HG03432 (cell line): ENCODE measurements around the gene PPCDC.
A peak's percentile ranks its signal among the peaks of the same experiment; 100 is the strongest.
"Not testable (repeated sequence)": the region's sequence is repeated elsewhere in the genome, so short reads cannot be mapped to it uniquely, and the experiment has no call there.

ENCODE experiments used
- ATAC-seq: cut with Tn5 transposase; IDR thresholded peaks from one replicate; pipeline ENCODE4 v1.9.1; 2021; ENCODE audit warnings: mild to moderate bottlenecking, moderate library complexity; ENCODE audit not compliant: unreplicated experiment

PPCDC gene

DNA sequence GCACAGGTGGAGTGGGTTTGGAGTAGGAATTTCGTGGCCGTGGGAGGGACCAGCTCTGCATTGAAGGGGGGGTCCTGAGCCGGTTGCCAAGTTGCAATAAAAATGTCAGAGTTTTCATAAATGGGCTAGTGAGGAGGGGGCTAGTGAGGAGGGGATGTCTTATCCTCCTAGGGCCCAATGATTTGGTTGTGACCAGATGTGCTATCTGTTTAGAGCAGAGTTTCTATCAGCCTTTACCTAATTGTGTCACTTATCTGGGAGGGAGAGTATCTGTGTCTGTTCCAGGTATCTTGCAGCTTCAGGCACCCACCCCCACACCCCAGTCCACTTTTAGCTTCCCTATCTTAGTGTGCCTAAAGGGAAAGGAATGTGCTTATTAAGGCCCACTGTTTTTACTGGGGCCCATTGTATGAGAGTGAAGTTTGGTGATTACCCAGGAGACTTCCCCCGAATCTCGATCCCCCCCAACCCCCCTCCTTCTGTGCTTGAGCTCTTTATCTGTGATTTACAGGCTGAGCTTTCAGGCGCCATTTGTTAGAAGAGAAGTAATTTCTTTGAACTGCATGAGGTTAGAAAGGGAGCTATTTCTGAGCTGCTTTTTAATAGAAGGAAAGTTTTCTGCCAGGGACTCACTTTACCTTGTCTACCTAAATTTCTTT, 42.6 kb downstream of the PPCDC start:
- no peak for ATAC-seq

DNA sequence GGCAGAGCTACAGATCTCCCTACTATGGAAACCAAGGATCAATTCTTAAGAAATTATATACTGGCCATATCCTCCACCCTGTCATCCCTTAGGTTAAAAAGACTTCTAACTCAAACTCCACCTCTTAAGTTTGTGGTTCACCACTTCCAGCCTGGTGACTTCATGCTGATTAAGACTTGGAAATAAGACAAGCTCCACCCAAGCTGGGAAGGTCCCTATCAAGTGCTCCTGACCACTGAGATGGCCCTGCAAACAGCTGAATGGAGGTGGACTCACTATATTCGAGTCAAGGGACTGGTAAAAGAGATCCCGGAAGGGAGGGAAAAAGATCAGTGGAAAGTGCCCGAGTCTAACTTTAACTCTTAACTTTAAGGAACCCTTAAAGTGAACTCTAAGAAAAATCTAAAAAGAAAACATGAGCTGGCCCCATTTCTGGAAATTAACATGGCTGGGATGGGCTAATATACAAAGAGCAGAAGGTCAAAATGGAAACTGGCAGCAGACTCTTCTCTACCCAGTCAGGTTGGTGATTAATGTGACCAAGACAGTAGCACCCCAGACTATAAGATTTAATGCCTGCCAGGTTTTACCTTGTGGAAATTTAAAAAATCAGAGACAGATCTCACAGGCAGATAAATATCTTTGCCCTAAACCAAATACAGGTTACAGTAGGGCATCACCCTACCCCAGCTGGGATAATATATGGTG, 43.9 kb downstream of the PPCDC start:
- no peak for ATAC-seq

DNA sequence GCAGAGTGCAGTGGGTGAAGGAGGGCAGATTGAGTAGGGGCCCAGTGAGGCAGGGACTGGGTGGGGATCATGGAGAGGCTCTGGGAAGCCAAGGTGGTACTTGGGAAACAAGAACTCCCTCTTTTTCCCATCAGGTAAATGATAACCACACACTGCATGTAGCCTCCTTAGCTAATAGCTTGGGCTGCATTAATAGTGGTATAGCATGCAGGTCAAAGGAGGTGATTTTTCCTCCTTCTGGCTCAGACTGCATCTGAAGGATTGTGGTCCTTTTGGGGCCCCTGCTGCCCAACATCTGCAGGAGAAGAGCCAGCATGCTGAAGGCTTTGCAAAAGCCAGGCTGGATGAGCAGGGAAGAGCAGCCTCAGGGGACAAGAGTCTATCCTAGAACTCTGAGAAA, 45.4 kb downstream of the PPCDC start:
- ATAC-seq, result no peak

DNA sequence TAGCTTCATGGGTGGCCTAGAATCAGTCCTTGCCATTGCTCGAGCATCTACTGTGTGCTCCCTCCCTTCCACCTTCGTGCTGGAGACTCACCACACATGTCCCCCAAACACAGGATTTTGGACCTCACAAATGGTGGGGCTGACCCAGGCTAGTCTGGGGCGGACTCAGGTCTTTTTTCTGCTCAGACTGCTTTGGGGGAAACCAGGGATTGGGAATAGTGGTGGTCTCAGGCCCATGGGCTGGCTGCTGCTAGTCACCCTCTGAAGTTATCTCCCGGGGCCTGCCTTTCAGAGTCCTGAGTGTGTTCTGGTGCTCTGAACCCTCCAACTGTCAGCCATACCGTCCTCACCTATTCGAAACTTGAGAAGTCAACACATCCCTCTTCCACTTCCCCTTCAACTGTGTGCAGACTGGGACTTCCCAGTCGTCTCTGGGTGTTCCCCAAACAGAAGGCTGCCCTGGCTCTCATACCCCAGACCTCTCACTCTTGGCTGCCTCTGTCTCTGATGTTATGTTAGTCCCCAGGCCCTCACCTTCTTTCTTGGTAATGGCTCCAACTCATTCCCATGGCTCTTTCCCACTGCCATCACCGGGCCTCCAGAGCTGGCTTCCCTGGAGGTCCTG, 46.0 kb downstream of the PPCDC start:
- peak; percentile 91 for ATAC-seq

DNA sequence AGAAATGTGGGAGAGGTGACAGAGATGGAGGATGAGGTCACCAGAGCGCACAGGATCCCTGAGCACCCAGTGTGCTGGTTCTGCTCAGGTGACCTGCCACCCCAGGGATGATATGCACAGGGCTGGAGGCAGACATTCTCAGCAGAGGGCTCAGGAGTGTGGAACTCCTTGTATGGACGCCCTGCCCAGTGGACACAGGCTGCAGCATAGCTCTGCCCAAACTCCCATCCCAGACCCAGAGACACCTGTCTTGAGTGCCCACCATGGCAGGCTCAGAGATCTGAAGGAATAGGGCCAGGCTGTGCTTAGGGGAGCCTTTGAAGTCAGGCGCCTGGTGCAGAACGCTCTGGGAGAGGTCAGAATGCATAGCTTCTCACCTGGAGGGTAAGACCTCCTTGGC, 47.3 kb downstream of the PPCDC start:
- no peak for ATAC-seq

DNA sequence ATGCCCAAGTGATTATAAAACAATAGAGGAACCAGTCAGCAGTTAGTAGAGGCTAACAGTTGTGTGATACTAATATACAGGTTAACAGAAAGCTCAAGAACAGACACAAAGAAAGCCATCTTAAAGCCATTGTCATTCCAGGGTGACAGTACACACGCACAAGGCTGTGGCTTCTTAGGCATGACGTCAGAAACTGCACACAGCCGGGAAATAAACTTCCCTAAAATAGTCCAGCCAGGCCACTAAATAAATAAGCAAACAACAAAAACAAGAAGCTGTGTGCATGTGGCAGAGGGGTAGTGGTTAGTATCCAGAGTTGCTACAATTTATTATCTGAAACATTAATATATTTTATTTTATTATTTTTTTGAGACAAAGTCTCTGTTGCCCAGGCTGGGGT, 49.8 kb downstream of the PPCDC start:
- ATAC-seq, result no peak

DNA sequence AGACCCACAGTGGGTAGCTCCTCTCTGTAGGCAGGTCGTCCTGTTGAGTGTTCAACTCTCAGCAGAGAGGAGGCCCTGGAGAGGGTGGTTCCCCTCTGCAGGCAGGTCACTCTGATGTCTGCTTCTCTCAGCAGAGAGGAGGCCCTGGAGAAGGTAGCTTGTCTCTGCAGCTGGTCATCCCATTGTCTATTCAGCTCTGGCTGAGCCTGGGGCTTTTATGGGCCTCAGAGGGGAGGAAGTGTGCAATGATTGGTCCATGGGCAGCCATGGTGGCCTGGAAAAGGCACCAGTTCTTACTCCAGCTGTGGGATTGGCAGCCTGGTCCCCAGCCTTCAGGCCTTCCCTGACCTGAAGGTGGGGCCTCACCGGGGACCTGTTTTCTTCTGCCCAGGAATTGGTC, 52.9 kb downstream of the PPCDC start:
- ATAC-seq, result no peak

DNA sequence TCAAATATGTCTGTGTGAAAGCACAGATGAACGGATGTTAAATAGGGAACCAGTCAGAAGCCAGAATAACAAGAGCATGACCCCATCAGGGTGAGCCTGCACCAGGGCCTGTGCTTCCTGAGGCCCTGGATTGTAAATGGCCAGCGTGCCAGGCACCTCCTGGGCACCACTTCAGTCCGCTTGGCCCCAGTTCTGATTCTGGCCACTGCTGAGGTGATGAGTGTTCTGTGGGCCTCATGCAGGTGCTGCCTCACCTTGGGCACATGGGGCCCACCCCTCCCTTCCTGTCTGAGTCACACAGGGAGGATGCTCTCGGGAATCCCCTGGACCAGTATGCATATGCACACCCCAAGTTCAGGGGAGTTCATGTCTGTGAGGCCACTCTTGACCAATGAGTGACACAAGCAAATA, 54.2 kb downstream of the PPCDC start:
- not testable (repeated sequence) for ATAC-seq

DNA sequence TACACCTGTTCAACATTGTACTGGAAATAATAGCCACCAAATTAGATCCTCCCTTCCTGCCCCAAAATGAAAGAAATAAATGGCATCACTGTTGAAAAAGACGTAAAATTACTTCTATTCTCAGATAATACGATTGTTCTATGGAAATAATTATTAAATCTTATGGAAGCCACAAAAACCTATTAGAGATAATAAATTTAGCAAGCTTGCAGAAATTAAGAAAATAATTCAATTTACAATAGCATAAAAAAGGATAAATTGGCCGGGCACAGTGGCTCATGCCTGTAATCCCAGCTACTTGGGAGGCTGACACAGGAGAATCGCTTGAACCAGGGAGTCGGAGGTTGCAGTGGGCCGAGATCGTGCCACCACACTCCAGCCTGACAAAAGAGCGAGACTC, 57.8 kb downstream of the PPCDC start:
- no peak for ATAC-seq

DNA sequence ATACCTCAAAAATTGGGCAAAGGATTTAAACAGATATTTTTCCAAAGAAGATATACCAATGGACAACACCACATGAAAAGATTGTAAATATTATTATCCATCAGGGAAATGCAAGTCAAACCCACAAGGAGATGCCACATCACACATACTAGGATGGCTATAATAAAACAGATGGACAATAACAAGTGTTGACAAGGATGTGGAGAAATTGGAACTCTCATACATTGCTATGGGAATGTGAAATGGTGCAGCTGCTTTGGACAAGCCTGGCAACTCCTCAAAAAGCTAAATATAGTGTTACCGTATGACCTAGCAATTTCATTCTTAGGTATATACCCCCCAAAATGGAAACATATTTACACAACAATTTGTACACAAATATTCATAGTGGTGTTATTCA, 59.3 kb downstream of the PPCDC start:
- ATAC-seq, result no peak

DNA sequence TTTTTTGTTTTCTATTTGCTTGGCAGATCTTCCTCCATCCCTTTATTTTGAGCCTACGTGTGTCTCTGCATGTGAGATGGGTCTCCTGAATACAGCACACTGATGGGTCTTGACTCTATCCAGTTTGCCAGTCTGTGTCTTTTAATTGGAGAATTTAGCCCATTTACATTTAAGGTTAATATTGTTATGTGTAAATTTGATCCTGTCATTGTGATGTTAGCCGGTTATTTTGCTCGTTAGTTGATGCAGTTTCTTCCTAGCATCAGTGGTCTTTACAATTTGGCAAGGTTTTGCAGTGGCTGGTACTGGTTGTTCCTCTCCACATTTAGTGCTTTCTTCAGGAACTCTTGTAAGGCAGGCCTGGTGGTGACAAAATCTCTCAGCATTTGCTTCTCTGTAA, 62.3 kb downstream of the PPCDC start:
- not testable (repeated sequence) for ATAC-seq

DNA sequence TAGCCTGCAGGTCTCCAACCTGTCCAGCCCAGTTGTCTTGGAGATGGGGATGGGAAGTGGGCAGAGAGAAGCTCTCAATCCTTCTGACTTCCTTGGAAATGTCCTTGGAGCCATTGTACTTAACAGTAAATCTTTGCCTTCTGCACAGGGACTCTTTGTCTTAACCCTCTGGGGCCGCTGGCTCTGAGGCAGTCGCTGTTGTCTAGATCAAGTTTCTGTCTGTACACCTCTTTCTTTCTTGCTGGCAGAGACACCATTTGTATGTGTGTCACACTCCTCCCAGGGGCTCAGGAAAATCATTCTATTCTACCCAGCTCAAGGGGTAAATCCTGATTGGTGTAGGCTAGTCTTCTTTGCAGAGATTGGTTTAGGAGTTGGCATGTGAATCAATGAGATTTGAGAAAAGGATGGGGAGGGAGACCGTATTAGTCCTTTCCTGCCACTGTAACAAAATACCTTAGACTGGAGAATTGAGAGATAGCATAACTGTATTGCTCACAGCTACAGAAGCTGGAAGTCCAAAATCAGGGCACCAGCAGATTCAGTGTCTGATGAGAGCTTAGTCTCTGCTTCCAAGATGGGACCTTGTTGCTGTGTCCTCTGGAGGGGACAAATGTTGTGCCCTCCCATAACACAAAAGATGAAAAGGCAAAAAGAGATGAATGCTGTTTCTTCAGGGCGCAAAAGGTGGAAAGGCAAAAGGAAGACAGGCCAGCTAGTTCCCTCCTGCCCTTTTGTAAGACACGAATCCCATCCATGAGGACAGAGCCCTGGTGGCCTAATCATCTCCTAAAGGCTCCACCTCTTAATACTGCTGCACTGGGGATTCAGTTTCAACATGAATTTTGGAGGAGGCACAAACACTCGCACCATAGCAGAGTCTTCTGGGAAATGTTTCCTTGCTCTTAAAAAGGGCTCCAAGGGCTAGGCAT, 66.3 kb downstream of the PPCDC start:
- ATAC-seq, result no peak

DNA sequence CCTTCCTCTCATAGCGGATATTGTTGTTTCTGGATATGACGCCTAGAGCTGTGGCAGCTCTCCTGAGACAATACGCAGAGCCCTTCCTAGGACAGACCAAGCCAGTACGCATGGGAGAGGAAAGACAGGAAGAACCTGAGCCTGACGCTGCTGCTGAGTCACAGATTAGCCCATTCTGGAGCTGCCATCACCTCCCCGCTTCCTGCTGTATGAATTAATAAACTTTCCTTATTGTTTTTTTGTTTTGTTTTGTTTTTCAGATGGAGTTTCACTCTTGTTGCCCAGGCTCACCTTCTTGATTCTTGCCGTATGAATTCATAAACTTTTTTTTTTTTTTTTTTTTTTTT, 67.0 kb downstream of the PPCDC start:
- no peak for ATAC-seq

DNA sequence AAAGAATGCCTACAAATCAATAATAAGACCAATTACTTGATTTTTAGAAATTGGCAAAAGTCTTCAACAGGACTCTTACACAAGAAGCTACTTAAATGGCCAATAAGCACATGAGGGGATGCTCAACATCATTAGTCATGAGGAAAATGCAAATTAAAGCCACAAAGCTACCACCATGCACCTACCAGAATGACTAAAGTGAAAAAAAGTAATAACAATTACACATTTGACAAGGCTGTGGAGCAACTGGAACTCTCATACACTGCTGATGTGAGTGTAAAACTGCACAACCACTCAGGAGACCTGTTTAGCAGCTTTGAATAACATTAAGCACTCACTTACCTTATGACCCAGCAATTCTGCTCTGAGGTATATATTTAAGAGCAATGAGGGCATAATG, 68.4 kb downstream of the PPCDC start:
- peak; percentile 39 for ATAC-seq

DNA sequence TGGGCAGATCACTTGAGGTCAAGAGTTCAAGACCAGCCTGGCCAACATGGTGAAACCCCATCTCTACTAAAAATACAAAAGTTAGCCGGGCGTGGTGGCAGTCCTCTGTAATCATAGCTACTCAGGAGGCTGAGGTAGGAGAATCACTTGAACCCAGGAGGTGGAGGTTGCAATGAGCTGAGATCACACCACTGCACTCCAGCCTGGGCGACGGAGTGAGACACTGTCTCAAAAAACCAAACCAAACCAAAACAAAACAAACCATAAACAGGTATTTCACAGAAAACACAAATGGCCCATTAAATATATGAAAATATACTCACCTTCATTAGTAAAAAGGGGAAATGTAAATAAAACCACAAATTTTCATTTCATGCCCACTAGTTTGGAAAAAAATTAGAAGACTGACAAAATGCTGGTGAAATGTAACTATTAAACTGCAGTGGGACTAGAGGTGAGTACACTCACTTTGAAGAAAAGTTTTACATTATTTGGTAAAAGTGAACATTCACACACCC, 71.6 kb downstream of the PPCDC start:
- ATAC-seq, result peak; percentile 44

DNA sequence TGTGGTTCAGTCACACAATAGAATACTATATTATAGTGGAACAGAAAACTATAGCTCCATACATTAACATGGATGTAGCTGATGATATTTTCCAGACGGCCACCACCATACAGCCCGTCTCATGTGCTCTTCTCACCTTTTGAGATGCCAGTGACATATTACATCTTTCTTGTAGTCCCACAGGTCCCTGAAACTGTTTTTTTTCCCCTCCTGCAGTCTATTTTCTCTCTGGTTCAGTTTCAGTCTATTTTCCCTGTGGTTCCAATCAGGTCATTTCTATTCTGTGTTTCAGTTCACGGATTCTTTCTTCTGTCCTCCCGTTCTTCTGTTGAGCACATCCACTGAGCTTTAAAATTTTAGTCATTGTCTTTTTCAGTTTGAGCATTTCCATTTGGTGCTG, 72.2 kb downstream of the PPCDC start:
- peak; percentile 56 for ATAC-seq

DNA sequence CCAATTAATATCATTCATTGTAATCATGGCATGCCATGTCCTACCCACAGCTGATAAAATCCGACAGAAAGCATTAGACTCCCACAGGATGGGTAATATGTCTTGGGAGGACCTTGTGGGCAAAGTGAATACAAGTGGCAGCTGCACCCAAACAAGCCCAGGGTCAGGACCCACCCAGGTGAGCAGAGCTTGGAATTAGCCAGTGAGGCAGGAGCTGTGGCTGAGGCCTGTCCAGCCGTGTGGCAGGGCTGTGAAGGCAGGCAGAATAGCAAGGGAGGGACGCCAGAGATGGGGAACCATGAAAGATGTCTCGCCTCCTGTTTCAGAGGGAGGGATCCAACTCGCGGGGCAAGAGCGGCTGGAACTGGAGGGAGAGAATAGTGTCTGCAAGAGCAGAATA, 74.5 kb downstream of the PPCDC start:
- ATAC-seq, result no peak

DNA sequence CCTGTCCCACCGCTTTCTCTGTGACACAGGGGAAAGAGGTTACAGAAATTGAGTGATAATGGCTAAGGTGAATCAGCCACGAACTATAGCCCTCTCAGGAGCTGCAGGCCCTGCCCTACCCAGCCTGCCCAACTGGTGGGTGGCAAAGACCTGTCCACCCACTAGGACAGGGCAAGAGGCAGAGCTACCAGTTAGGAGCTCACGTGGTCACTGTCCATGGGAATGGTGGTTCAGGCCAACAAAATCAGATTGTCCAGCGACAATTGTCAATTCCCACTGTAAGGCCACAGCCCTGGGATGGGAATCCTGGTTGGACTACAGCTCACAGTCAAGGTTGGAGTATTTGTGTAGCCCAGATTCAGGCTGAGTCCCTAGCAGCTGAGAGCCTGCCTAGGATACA, 75.0 kb downstream of the PPCDC start:
- no peak for ATAC-seq
